HG03442 (cell line): ENCODE measurements around the gene HES2.
"Not testable (repeated sequence)": the region's sequence is repeated elsewhere in the genome, so short reads cannot be mapped to it uniquely, and the experiment has no call there.

Source experiments
- ATAC-seq: cut with Tn5 transposase; IDR thresholded peaks from one replicate; pipeline ENCODE4 v1.9.1; 2021; ENCODE audit warnings: mild to moderate bottlenecking, moderate library complexity; ENCODE audit not compliant: unreplicated experiment

The HES2 gene

DNA sequence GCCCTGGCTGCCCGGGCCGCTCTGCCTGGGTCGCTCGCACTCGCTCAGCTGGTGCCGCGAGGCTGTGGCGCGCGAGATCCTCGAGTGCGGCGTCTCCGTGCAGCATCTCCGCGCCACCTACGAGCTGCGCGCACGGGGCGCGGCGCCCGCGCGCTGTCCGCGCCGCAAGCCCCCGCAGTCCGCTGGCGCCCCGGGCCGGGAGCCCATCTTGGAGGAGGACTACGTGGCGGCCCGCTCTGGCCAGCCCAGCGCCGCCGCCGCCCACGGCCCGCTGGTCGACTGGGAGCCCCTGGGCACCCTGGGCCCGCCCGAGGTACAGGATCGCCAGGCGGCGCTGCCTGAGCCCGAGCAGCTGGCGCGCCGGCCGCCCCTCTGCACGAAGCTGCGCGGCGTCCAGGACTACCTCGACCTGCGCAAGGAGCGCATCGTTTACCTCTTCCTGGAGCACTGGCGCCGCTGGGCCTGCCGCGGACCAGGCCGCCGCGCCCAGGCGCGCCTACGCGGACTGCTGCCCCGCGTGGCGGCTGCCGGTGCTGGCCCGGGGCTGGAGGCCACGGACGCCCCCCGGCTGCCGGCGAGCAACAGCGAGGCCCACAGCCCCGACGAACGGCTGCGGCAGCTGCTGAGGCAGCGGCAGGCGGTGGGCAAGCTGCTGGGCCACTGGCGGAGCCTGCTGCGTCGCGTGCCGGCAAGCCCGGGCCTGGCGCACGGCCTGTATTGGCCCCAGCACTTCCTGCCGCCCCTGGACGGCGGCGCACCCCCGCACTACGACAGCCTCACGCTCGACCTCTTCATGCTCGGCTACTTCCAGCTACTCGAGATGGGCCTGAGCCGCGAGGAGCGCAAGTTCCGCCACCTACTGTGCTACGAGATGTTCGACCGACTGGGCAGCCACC lies 35.4 kb upstream of the HES2 start:
- ATAC-seq: no peak

GRCh38 chr1:6453895-6454855 lies 34.5 kb upstream of the HES2 start:
- ATAC-seq: not testable (repeated sequence)

- no peak for ATAC-seq
Measured at GRCh38 chr1:6450943-6451373, 31.2 kb upstream of the HES2 start.

DNA sequence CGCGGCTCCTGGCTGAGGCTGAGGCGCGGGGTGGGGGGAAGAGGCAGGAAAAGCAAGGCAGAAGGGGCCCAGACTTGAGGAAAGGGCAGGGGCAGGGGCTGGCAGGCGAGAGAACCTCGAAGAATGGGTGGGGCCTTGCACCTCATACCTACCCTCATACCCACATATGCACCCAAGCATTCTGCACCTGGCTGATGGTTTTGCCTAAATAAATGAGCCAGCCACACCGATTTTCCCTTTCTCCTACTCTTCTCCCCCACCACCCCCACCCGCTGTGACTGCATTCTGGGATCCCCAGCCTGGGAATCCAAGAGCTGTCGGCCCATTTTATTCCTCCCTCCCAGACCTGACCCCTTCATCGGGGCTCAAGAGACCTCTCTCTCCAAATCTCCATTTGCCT lies 30.8 kb upstream of the HES2 start:
- ATAC-seq: not testable (repeated sequence)

- ATAC-seq: no peak
Measured at GRCh38 chr1:6450005-6450450, 30.3 kb upstream of the HES2 start.

GRCh38 chr1:6448749-6449631 lies 29.3 kb upstream of the HES2 start:
- no peak for ATAC-seq

DNA sequence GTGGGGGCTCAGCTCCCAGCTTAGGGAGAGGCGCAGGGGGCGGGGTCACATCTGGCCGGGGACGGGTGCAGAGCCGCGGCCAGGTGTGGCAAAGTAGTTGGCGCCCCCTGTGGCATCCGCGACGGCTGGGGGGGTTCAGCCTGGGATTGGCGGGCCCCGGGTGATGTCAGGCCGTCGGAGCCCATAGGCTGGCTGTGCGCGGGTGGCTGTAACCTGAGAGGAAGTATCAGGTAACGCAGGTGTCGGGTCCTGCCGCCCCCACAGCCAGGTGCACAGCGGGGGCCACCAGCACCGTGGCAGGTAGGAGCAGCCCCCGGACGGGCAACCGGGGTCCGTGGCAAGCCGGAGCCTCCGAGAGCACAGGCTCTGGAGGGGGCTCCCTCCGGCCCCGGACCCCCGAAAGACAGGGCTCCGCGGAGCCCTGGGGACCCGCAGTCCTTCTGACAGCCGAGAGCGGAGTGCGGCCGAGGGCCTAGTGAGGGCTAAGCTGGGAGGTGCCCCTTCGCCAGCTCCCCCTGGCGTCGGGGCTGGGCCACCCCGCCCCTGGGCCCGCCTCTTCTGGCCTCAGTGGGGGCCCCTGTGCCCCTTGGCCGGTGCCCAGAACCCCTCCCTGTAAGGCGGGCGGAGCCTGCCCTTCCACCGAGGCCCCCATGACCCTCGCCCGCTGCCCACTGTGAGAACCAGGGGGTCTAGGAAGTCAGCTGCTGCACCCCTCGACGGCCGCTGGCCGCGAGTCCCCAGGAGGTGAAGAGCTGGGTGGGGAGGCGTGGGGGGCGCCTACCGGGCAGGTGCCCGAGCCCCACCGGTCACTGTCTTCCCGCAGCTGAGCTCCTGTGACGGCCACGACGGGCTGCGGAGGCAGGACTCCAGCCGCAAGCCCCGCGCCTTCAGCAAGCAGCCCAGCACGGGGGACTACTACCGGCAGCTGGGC lies 28.4 kb upstream of the HES2 start:
- no peak for ATAC-seq

DNA sequence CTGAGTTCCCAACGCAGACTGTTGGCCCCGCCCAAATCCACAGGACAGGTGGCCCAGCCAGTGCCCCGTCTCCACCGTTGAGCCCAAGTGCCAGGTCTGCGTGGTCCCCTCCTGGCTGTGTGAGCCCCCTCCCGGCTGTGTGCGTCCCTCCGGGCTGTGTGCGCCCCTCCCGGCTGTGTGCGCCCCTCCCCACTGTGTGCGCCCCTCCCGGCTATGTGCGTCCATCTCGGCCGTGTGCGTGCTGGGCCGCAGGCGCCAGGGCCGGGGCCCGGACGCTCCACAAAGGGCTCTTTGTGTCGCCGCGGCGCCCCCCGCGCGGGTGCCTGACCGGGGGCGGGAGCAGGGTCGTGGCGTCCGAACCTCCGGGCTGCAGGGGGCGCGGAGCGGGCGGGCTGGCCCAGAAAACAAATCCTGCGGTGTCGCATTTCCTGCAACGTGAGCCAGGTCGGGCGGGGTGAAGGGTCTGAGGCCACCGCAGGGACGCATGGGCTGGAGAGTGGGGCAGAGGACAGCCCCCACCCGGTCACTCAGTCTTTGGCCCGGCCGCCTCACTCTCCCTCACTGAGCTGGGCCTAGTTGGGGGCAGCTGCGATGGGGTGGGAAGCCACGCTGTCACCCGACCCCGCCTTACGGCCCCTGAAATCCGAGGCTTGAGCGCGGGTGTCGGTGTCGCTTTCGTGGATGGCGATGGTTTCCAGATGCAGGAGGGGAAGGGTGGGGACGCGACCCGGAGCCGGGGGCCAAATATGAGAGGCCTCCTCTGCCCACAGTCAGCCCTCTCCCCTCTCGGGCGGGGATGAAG lies 27.5 kb upstream of the HES2 start:
- no peak for ATAC-seq

GRCh38 chr1:6446665-6447015 lies 26.9 kb upstream of the HES2 start:
- no peak for ATAC-seq

DNA sequence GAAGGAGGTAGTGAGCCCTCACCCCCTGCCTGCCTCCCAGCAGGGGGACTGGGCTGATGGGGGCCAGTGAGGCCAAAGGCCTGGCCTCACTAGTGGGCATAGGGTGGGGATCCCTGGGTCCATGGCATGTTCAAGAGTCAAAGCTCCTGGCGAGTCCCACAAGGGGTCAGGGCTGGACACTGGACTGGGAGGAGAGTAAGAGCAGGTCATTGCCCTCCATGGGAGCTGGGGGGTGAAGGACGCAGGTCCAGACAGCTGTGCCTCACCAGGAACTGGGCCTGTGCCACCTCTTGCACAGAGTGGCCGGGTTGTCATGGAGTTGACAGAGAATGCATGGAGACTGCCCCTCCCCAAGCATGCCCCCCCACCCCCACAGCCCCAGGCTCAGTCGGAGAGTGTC lies 26.2 kb upstream of the HES2 start:
- ATAC-seq: not testable (repeated sequence)

DNA sequence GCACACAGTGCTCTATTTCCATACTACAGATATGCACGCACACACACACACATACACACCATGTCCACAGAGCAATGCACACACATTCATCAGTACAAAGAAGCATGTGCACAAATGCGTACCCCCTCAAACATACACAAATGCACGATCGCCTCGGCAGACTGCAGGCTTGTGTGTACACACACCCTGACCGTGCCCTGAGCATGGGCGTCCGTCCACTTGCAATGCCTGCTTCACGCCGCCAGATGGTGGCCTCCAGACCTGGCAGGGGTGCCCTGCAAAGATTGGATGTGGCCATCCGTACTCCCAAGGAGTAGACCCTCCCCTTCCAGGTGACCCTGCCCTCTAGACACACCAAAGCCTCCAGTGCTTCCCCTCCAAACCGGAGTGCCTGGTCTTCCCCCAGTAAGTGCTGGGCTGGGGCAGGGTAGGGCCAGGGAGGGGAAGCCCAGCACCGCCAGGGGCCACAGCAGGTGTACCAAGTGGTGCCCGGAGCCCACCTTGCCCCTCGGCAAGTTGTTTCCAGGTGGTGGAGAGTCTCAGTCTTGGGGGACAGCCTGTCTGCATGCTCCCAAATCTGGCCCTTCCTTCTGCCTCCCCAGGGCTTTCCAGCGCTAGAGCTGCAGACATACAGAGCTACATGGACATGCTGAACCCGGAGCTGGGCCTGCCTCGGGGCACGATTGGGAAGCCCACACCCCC lies 25.5 kb upstream of the HES2 start:
- no peak for ATAC-seq

DNA sequence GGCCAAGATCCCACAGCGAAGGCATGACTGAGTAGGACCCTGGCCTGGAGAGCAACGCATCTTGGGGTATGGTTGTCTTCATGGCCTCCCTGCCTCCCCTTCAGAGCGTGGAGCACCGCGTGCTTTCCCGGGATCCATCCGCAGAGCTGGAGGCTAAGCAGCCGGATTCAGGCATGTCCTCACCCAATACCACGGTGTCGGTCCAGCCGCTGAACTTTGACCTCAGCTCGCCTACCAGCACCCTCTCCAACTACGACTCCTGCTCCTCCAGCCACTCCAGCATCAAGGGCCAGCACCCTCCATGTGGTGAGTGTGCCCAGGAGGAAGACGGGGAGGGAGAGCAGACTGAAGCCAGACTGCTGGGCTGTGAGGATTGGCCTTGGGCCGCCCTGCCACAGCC lies 24.7 kb upstream of the HES2 start:
- ATAC-seq: no peak

- no peak for ATAC-seq
Measured at GRCh38 chr1:6443339-6444115, 23.8 kb upstream of the HES2 start.

DNA sequence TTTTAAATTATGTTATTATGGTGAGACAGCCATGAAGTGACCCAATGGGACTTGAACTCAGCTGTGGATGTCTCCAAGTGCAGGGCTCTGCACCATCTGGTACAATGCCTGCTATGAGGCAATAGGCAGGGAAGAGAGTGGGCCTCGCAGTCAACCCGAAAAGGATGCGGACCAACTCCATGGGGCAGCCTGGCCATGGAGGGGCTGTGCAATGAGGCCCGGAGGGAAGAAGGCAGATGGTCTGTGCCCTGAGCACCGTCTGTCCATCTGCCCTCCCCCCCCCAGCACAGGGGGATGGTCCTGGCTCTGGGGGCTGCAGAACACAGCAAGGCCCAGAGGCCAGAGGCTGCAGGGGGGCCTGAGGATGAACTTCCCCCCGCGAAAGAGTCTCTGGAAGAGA lies 21.9 kb upstream of the HES2 start:
- no peak for ATAC-seq

DNA sequence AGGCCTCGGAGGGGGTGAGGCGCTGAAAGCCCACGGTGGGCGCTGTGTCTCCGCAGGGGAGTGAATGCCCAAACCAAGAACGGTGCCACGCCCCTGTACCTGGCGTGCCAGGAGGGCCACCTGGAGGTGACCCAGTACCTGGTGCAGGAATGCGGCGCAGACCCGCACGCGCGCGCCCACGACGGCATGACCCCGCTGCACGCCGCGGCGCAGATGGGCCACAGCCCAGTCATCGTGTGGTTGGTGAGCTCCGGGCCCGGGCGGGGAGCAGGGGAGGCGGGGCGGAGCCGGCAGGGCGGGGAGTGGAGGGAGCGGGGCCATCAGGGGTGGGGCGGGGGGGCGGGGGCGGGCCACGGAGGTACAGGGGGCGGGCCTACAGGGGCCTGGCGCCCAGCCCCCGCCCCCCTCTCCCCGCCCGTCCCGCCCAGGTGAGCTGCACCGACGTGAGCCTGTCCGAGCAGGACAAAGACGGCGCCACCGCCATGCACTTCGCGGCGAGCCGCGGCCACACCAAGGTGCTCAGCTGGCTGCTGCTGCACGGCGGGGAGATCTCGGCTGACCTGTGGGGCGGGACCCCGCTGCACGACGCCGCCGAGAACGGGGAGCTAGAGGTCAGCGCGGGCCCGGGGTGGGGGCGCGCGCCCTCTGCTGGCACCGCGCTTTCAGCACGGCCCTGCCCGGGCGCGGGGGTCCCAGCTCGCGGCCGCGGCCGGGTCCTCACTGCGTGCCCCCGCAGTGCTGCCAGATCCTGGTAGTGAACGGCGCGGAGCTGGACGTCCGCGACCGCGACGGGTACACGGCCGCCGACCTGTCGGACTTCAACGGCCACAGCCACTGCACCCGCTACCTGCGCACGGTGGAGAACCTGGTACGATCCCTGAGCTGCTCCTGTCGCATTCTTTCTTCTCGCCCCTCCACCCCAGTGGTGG lies 20.7 kb upstream of the HES2 start:
- no peak for ATAC-seq

DNA sequence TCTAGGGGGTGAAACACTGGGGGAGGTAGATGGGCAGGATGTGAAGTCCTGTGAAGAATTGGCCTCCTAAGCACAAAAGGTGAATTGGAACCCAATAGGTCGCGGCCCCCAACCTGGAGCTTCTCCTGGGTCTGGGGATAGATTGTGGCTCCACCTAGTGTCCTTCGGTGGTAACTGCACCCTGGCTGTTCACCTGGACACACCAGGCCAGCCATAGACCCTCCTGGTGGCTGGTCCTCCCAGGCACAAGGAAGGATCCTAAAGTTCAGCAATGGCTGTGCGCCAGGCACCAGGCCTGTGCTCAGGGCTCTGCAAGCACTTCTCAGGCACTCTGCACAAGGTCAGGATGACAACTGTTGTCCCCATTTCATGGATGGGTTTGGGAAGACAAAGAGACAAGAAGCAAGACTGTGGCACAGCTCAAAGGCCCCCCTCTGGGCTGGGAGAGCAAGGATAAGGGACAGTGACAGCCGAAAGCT lies 18.4 kb upstream of the HES2 start:
- peak; percentile 46 for ATAC-seq
